T47D (cell line): ENCODE data around the gene LYPD1.

Experiments used
- DNase-seq, 2 experiments: peaks; one replicate each; pipeline versions ENCODE4 v3.0.0 to v3.0.0-alpha.2; 2011 to 2012; ENCODE audit warnings: low read depth in 1 of 2, low spot score in 1 of 2
- JUND ChIP-seq: IDR thresholded peaks from 2 replicates; pipeline ENCODE4 v1.6.1; 2012; ENCODE audit warnings: low read depth
- in situ Hi-C: cut with HindIII; loops from 2 replicates; pipeline ENCODE4 v1.10.0; 2016; ENCODE audit warnings: low sequenced_read_pairs, low pct_unique_long_range_greater_than_20kb

Gene LYPD1

GRCh38 chr2:132680544-132680943, 10.5 kb upstream of the LYPD1 start:
- no peak for TF ChIP-seq JUND
- in situ Hi-C loops = no loop called here
- no peak for DNase-seq

- no peak for TF ChIP-seq JUND
- DNase-seq = no peak
- in situ Hi-C loops = no loop called here
Measured at GRCh38 chr2:132678483-132678882, 8.5 kb upstream of the LYPD1 start.

- no peak for DNase-seq
- TF ChIP-seq JUND = no peak
- in situ Hi-C loops = no loop called here
Measured at GRCh38 chr2:132677661-132678060, 7.7 kb upstream of the LYPD1 start.

GRCh38 chr2:132676999-132677398, 7.0 kb upstream of the LYPD1 start:
- TF ChIP-seq JUND = no peak
- in situ Hi-C loops = no loop called here
- DNase-seq = peak in 1 of 2 experiments; percentile 6

- in situ Hi-C loops = no loop called here
- TF ChIP-seq JUND = no peak
Measured at GRCh38 chr2:132671151-132671835, 1.3 kb upstream of the LYPD1 start.

GRCh38 chr2:132670496-132671150, 618 bp upstream of the LYPD1 start:
- DNase-seq = no peak
- in situ Hi-C loops = no loop called here
- TF ChIP-seq JUND = no peak

More at GRCh38 chr2:132671151-132671835, 1.3 kb upstream of the LYPD1 start:
- no peak for DNase-seq

GRCh38 chr2:132668987-132669907, 758 bp downstream of the LYPD1 start:
- peak in 1 of 2 experiments; percentile 7 for DNase-seq
- in situ Hi-C loops = no loop called here
- TF ChIP-seq JUND = no peak

GRCh38 chr2:132668189-132668823, 1.7 kb downstream of the LYPD1 start:
- no peak for TF ChIP-seq JUND
- in situ Hi-C loops = no loop called here
- DNase-seq = no peak

GRCh38 chr2:132667706-132668105, 2.3 kb downstream of the LYPD1 start:
- DNase-seq = no peak
- TF ChIP-seq JUND = no peak
- in situ Hi-C loops = no loop called here

- TF ChIP-seq JUND = no peak
- no peak for DNase-seq
- in situ Hi-C loops = no loop called here
Measured at GRCh38 chr2:132665401-132666140, 4.4 kb downstream of the LYPD1 start.

- TF ChIP-seq JUND = no peak
- in situ Hi-C loops = no loop called here
- no peak for DNase-seq
Measured at GRCh38 chr2:132664096-132664495, 5.9 kb downstream of the LYPD1 start.

- in situ Hi-C loops = no loop called here
Measured at GRCh38 chr2:132662732-132663131, 7.3 kb downstream of the LYPD1 start.

More at GRCh38 chr2:132662732-132663131, 7.3 kb downstream of the LYPD1 start:
- TF ChIP-seq JUND = no peak
- DNase-seq = no peak
